T1000 (cell line): ENCODE data around the gene AFF1.
"Not testable (repeated sequence)": the region's sequence is repeated elsewhere in the genome, so short reads cannot be mapped to it uniquely, and the experiment has no call there.

Experiments used
- DNase-seq: peaks from one replicate; lab custom pipeline; 2025; ENCODE audit warnings: mixed read lengths; lab: John Stamatoyannopoulos, UW

AFF1 gene

DNA sequence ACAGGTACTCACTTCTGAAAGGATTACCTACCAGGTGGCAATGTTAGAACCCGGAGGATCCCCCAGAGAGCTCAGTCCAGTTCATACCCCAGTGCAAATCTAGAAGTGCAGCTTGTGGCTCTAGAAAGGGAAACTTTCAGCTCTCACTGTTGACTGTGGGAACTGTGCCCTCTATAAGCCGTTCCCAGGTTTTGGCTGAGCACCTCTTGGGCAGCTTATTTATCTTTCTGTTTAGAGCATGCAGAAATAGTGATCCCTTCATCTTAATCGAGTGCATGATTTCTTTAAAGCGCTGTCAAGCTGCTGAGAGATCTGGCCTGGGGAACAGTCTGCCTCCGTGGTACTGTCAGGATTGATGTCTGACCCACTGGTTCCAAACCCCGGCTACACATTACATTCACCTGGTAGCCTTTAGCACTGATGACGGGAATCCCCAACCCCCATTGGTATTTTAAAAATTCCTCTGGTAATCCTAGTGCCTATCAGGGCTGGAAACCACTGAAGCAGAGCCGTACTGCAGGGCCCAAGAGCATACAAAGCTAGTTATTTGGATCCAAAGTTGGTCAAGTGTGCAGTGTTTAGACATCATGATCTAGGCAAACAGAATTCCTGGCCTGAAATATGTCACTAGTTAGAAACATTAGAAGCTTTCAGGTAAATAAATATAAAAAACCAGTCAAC lies 182.4 kb downstream of the AFF1 start:
- DNase-seq, result no peak

DNA sequence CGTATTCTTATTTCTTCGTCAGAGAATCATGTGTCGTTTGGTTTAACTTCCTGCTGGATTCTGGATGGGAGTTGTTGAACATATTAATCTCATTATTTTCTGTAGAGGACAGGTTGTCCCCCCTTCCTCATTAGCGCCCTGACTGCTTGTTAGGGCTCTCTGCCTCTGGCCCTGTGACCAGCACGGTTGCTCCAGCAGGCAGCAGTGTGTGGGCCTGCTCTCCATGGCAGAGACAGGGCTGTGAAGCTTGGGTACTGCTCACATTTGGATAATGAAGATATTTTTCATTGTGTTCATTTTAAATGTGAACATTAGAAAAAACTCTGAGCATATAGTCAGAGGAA lies 182.9 kb downstream of the AFF1 start:
- DNase-seq, result no peak

DNA sequence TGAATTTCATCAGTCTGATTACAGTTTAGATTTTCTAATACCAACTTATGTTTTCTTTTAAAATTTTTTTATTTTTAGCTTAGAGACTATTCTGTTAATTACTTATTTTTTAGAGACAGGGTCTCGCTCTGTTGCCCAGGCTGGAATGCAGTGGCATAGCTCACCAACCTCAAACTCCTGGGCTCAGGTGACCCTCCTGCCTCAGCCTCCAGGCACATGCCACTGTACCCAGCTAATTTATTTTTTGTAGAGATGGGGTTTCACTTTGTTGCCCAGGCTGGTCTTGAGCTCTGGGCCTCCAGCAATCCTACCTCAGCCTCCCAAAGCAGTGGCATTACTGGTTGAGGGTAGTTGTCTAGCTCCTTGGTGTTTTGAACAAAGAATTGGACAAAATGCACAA lies 183.6 kb downstream of the AFF1 start:
- no peak for DNase-seq

DNA sequence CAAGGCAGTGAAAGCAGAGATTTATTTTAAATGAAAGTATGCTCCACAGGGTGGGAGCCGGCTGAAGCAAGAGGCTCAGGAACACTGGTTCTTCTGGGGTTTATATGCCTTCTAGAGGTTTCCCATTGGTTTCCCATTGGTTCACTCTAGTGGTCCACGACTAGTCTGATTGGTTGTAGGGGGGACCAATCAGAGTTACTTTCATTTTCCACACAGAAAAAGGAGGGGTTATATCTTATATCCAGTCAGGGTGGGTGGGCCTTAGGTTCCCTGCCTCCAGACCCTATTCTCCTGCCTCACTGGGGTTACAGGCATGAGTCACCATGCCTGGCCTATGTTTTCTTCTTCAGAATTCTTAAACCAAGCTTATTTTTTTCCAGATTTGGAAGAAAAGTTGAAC lies 184.0 kb downstream of the AFF1 start:
- no peak for DNase-seq

DNA sequence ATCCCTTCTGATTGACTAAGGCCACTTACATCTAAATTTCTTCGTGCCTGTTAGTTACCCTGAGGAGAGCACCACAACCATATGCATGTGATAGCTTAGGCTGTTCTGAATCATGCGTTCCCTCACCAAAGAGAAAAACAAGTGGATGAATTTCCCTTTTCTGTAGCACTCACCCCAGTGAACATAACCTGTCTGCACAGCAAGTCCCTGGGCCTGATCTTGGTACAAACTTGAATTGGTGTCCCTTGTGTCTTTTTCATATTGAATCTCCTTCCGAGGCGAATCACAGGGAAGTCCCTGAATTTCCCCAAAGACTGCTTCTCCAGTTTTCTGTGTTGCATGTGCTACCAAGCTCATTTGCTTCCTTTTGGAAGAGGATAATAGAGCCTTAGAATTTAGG lies 185.2 kb downstream of the AFF1 start:
- DNase-seq, result no peak

DNA sequence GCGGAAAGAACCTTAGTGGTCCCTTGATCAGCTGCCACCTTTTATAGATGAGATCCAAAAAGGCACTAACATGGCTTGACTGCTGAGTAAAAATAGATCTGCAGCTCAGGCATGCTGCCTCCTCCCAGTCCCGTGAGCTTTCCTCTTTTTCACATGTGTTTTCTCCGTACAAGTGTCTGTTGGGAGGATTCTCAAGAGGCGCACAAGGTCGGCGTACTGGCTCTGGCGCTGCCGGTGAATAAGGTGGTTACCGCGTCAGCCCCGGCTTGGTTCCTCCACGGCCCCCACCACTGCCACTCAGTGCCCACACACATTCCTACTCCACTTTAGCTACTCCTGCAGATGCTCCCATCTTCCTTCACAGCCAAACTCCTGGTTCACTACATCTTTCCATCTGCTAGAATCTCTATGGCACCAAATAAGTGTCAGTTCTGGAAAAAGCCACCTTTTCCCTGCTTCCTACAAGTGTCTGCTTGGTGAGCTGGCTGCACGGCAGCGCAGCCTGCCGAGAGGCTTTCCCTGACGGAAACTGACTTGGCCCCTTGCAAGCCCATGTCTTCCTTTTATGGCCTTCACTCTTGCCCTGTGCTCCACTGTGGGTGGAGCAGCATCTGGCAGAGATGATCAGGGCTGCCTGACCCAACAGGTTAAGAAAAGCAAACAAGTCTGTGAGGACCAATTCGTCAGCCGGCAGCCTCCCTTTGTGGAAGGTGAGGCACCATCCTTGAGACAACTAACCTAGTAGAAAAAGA lies 185.8 kb downstream of the AFF1 start:
- DNase-seq, result no peak

DNA sequence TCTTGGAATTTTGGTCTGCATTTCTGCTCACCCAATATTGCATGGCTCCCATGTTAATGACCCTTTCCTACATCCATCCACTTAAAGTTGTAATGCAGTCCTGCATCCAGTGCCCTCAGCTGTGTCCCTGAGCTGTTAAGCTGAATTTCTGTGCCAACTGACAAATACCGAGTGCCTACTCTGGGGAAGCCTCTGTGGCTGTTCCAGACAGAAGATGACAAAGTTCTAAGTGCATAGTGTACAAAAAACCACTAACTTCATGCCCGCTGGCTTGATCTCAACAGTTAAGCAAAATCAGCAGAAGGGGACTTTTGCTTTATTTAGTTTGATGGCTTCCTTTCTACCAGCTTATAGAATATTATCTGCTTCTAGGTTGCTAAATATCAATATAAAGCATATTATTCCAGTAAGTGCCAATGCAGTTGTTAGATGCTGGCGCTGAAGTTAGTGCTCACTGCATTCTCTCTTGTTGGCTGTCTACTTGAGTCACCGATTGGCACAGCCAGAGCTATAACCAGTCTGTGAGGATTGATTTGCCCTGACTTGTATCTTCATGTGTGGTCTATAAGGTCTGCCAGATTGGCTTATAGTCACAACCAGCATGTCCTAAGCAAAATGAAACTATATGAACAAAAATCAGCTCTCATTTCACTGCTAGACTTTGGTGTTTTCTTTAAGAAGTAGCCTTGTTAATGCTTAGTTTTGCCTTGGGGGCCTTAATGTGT lies 186.7 kb downstream of the AFF1 start:
- DNase-seq, result no peak

DNA sequence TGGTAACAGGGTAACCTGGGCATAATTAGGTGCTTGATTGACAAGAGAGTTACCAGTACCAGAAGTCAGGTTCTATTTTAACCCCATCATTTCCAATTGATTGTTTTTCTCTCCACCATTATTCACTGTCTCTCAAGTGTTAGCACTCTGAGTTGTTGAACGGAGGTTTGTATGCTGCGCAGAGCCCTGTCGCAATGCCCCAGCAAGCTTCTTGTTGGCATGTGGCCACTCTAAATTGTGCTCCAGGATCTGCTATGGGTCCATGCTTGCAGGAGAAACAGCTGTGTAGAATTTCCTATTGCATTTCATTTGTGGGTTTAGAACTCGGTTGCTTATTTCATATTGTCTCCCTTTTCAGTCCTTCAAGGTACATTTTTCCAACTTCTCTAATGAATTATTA lies 187.4 kb downstream of the AFF1 start:
- no peak for DNase-seq

DNA sequence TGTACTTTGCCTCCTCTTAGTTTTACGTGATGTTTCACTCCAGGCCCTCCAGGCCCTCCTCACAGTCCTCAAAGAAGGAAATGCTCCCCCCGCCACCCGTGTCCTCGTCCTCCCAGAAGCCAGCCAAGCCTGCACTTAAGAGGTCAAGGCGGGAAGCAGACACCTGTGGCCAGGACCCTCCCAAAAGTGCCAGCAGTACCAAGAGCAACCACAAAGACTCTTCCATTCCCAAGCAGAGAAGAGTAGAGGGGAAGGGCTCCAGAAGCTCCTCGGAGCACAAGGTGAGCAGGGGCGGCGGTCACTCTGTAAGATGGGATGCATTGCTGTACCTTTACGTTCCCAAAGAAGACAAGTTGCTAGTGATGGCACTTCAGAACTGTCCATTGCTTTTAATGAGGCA lies 191.2 kb downstream of the AFF1 start:
- no peak for DNase-seq

DNA sequence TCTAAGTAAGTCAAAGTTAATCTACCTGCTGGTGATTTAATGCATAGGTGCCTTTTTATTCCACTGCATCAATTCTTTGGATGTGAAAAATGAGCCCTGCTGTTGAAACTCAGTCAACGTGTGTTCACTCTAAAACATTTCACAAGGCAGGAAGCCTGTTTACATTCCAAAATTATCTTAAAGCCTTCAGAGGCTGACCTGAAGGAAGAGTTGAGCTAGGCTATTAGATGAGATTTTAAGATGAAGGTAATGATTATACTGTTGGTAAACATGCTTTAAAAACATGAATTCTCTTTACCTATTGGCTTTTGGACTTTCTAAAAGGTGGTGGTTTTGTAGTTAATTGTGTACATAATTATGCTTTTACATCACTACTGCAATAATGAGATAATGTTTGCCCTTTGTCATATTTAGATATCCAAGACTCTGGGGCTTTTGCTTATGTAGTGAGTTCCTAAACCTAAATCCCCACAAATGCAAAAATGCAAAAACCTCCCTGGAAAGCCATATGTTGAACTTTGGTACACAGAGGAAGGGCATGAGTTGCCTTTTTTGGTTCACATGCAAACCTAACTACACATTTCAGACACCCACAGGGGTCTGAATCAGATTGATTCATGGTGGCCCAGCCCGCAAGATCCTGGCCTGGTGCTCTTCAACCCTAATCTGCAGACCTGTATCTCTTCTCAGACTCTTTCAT lies 193.3 kb downstream of the AFF1 start:
- DNase-seq, result no peak

DNA sequence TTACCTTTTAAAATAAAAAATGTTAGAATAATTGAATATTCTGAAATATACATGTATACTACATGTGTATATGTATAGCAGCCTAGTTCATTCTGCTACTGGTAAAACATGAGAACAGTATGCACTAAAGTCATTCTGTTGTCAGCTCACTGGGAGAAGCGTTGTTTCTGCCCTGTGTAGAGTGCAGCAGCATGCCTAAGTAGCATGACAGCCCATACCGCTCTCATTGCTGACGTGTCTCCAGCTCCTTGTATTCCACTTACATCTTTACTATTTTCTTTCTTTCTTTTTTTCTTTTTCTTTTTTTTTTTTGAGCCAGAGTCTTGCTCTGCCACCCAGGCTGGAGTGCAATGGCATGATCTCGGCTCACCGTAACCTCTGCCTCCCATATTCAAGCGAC lies 194.9 kb downstream of the AFF1 start:
- DNase-seq, result no peak

DNA sequence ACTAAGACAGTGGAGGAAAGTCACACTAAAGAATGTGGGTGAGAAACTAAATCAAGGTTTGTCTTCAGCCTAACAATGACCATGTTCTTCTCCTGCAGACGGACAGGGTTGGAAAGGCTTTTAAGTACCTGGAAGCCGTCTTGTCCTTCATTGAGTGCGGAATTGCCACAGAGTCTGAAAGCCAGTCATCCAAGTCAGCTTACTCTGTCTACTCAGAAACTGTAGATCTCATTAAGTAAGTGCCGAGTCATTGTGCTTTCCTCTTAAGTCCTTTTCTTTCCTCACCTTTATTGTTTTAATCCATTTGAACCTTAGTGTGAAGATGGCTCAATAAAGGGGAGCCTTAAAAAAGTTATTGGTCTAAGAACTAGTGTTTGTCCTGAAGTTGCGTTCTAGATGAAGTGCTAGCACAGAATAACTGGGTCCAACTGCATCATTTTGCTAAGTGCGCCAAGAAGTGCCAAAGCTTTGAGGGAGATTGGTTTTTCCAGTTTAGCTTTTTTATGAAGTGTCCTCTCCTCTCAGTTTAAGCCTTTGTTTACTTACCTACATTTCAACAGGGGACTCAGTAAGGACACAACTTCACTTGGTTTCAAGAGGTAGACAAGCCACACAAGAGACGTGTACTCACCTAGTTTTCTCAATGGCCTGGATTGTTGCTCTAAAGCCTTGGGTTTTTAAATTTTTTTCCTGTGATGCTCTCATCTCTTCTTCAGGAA lies 196.3 kb downstream of the AFF1 start:
- no peak for DNase-seq

DNA sequence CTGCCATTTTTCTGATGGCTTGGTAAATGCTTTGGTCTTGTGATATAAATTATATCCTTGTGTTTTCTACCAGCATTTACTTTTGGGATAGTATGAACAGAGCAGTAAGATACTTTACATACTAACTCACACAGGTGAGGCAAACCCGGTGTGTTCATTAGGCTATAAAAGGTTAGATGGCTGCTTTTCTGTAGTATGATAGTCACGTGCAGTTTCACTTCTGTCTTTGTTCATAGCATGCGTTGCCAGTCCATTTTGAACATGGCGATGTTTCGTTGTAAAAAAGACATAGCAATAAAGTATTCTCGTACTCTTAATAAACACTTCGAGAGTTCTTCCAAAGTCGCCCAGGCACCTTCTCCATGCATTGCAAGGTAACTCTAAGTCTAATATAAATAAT lies 197.2 kb downstream of the AFF1 start:
- DNase-seq, result no peak

DNA sequence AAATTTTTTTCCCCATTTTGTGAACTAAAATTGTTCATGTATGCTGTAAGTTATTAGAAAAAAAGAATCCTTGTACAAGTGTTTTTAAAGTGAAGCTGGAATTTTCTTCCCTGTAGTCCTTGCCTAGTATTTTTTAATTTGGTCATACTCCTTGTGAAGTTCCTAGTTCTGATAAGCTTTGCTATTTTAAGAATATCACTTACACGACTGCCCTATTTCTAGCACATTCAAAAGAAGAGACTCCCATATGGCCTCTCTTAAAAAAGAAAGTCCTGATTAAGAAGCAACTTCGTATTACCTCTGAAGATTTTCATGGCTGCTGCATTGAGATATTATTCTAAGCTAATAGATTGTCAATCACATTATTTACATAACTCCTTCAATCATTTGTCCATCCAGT lies 198.4 kb downstream of the AFF1 start:
- no peak for DNase-seq

DNA sequence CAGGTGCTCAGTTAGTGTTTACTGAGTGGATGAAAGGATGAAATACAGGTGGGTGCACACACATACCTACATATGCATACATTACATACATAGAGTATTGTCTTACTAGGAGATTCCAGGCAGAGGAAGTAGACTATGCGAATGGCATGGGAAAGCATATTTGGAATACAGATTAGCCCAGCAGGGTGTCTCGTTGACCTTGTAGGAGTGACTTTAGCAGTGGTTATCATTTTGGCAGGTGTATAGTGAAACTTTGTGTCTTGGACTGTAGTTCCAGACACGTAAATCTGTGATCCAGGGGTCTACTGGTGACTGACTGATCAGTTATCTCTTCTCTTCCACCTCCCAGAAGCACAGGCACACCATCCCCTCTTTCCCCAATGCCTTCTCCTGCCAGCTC lies 199.3 kb downstream of the AFF1 start:
- DNase-seq, result no peak

DNA sequence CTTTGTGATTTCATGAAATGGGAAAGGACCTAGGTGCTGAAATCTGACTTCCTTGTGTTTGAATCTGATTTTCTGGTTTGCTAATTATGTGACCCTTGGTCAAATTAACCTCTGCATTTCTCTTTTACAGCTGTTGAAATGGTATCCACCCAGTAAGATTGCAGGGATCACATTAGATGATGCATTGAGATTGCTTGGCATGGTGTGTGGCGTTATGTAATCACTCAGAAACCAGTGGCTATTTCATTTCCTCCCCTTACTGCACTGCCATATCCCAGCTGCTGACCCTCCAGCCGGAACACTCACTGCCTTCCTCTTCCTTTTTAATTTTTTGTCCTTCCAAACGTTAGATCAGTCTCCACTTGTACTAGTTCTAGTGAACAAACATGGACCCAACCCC lies 206.6 kb downstream of the AFF1 start:
- DNase-seq, result no peak

DNA sequence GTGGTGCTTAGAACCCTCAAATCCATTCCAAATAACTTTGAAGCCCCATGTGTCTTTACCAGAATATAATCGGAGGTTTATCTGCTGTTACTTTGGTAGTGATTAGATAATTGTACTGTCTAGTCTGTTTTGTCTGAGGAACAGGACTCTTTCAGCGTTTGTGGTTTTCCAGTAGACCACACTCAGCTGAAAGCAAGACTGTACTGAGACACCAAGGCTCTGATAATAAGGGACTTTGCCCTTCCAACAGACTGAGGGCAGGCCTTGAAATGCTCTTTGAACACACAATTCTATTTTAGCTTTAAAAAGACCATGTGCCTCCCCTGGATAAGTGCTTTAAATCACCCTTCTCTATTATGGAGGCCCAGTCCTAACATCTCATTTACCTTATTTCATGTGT lies 209.5 kb downstream of the AFF1 start:
- DNase-seq, result no peak

DNA sequence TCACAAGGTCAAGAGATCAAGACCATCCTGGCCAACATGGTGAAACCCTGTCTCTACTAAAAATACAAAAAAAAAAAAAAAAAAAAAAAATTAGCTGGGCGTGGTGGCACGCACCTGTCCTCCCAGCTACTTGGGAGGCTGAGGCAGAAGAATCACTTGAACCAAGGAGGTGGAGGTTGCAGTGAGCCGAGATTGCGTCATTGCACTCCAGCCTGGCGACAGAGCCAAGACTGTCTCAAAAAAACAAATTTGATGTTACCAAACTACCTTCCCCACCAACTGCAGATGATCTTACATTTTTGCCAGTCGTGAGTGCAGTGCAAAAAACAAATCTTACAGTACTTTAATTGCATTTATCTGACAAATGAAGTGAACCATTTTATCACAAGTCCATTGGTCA lies 211.1 kb downstream of the AFF1 start:
- DNase-seq, result not testable (repeated sequence)

DNA sequence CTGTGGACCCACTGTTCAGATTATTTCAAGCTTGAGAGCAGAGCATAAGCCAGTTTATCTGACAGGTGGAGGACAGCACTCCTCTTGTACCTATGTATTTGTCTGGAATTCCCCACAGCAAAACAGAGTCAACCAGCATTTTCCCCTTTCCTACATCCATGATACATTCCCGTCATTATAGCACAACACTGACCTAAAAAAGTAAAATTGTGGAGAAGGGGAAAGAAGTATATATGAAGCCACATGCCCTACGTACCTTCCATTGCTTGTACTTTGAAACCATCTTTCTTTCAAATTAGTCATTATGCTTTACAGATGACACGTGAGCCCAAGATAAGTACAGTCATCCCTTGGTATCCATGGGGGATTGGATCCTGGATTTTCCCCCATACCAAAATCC lies 212.3 kb downstream of the AFF1 start:
- no peak for DNase-seq

DNA sequence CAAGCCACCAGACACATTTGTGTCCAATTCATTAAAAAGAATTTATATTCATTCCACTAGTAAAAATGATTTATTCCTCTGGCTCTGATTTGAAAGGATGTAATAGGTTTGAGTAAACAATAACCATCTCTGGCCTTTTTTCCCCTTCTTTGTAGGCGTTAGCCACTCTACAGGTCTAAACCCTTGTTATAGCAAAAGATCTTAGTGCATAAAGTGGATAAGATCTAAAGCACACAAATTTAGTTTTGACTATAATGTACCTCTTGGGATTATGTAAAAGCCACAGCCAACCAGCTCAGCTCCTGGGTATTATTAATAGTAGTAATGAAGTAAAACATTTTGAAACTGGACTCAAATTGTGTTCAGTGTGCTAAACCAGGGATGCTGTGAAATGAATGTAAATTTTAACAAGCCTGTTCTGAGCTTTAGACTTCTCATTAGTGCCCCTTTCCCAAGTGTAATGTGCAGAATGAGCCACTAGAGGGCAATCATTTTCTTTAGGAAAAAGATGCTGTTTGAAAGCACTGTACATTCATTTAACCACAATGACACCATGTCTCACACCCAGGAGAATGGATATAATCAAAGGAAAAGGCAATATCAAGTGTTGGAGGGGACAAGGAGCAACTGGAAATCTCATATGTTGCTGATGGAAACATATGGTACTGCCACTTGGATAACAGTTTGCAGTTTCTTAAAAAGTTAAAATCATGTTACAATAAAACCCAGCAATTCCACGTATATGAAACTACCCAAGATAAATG lies 215.9 kb downstream of the AFF1 start:
- DNase-seq, result peak; percentile 14

DNA sequence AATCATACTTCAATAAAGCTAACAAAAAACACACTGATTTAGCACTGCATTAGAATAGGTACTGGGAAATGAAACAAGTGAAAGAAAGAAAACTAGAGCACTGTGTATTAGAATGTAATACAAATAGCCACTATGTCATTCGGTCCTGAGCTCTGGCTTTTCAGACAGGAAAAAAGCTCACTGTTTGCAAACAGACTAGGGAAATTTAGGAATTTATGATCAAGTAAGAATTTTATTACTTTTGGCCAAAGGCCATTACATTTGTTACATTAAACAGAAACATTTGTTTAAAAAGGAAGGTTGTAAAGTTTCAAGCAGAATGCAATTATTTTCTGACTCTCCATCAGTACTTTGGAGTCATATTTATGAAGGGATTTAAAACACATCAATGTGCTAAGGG lies 216.9 kb downstream of the AFF1 start:
- DNase-seq, result no peak
